ENCODE data around the gene ITSN1.

Gene ITSN1

DNA sequence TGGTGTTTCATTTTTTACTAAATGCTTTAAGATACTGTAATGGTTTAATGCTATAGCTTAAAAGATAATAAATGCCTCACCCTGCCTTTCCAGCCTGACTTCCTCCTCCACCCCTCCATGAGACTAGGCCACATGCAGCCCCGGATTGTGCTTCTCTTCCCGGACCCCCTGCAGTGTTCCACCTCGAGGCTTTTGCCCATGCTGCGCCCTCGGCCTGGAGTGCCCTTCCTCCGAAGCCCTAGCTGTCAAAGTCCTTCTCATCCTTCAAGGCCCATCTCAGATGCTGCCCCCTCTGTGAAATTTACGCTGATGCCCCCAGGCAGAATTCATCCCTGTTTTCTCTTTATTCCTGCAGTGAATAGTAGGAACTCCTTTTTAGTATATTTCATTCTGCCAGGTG, 174.8 kb downstream of the ITSN1 start:
- DNase-seq: no peak

GRCh38 chr21:33817663-33818451, 175.6 kb downstream of the ITSN1 start:
- no peak for DNase-seq

DNA sequence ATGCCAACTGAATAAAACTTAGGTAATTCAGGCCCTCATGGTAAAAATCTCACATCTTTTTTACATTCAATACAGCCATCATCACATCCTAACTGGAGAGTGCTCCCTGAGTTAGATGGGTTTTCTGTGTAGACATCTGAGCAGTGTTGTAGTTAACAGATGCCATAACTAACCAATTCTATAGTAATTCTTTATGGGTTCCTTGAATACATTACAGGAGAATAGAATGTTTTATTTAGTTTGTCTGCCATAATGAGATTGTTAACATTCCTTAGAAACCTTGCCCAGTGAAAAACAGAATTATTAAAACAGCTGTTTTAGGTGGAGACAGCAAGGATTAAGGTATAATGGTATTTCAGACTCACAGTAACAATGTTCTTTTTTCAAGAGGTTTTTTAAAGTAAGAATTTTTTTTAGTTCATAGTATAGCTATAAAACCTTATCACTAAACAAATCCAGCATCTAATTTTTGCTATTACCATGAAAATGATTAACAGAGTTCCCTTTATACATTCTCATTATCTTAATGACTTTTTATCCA, 178.0 kb downstream of the ITSN1 start:
- no peak for DNase-seq

- DNase-seq: no peak
Measured at GRCh38 chr21:33820798-33821197, 178.5 kb downstream of the ITSN1 start.

DNA sequence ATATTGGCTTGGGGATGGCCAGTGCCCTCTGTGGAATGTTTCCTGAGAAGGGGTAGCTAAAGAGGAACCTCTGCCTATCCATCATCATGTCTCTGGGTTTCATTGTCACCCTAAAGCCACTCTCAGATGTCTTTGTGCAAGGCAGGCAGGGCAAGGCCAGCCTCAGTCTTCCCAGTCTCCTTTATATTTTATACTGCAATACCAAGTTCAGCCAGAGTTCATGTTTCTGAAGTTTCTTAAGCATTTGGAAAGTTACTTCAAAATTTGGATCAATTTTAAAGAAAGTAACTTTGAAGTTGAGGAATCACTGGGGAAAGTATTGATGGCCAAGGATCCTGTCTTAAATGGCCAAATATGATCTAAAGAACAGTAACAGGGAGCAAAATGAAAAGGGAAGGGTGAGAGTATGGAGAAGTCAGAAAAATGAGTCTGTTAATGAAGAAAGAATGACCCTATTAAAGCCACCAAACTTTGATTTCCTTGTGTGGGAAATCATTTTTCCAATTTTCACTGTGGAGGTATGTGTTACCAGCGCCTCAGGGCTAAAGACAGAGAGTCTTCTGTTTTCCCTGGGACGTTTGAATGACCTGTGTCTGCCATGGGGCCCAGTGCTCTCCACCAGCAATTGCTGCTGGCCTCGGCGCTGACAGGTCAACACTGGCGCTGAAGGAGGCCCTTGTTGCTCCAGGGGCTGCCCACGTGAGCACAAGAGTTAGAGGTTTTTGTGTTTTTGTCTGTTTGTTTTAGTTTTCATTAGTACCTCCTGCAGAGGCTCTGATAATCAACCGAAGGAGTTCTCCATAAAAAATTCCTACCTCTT, 179.4 kb downstream of the ITSN1 start:
- DNase-seq: no peak

- no peak for DNase-seq
Measured at GRCh38 chr21:33824156-33824941, 182.0 kb downstream of the ITSN1 start.

- DNase-seq: no peak
Measured at GRCh38 chr21:33825419-33825818, 183.1 kb downstream of the ITSN1 start.

- DNase-seq: no peak
Measured at GRCh38 chr21:33825915-33826314, 183.6 kb downstream of the ITSN1 start.

GRCh38 chr21:33828083-33828482, 185.8 kb downstream of the ITSN1 start:
- no peak for DNase-seq

GRCh38 chr21:33828577-33828976, 186.3 kb downstream of the ITSN1 start:
- no peak for DNase-seq

GRCh38 chr21:33829844-33830243, 187.5 kb downstream of the ITSN1 start:
- no peak for DNase-seq

GRCh38 chr21:33831962-33832659, 189.8 kb downstream of the ITSN1 start:
- no peak for DNase-seq

GRCh38 chr21:33834801-33835500, 192.7 kb downstream of the ITSN1 start:
- no peak for DNase-seq

DNA sequence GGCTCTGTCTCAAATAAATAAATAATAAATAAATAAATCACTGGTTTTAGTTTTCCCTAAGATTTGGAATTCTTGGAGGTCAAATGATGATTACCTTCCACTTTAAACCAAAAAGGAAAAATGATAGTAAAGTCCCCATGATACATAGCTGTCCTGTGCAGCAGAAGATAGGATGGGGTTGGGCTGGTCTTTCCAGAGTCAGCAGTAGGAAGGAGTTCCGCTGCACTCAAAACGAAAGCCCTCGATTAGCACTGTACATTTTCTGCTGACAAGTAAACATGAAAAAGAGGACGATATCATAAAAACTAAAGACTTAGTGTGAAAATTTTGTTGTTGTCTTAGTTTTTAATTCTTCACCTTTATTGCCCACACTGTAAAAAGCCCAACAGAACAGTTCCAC, 193.6 kb downstream of the ITSN1 start:
- DNase-seq: no peak

GRCh38 chr21:33836408-33836807, 194.1 kb downstream of the ITSN1 start:
- no peak for DNase-seq

GRCh38 chr21:33839167-33839716, 196.9 kb downstream of the ITSN1 start:
- no peak for DNase-seq

DNA sequence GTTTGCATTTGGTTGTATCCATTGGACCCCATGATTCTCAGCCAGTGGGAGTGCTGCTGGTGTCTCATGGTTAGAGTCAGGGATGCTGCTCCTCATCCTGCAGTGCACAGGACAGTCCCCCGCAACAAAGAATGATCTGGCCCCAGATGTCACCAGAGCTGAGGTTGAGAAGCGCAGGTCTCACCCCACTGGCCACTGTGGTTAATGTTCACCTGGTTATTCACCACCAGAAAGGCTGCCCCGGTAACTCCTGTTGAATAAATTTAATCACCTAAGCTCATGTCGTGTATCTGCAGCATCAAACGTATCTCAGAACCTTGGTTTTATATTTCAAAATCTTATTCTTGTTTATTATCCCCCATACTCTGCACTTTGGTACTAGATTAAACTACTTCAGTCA, 197.5 kb downstream of the ITSN1 start:
- no peak for DNase-seq

- DNase-seq: no peak
Measured at GRCh38 chr21:33840771-33841170, 198.5 kb downstream of the ITSN1 start.

DNA sequence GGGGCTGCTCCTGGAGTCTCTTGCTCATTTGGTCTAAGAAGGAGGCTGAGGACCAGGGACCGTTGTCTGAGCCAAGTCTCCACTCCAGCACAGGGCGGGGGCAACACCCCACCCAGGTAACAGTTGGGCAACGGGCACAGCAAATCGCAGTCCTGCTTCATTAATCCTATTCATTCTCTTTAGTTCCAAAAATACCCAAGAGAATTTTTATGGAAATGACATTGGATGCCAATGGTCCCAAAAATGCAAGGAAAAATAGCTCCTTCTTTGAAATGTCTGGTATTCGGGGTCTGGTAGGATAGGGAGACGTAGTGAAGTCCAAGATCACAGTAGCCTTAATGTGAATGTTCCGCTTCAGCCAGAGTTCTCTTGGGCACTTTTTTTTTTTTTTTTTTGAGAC, 199.3 kb downstream of the ITSN1 start:
- DNase-seq: no peak

DNA sequence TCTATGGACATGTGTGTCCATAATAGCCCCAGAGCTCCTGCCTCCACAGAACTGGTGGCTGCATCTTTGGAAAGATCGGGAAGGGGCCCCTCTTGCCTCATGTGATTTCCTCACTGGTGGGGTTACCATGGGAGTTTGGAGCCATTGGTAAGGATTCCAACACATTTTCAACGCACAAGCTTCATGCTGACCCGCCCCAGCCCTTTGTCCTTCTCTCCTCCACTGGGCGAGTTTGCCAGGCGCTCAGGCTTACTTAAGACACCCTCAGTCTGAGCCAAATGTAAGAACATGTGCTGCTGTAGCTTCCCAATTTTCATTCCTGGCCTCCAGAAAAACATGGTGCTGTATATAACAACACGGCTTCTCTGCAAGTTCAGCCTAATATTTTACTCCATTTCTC, 200.9 kb downstream of the ITSN1 start:
- no peak for DNase-seq

DNA sequence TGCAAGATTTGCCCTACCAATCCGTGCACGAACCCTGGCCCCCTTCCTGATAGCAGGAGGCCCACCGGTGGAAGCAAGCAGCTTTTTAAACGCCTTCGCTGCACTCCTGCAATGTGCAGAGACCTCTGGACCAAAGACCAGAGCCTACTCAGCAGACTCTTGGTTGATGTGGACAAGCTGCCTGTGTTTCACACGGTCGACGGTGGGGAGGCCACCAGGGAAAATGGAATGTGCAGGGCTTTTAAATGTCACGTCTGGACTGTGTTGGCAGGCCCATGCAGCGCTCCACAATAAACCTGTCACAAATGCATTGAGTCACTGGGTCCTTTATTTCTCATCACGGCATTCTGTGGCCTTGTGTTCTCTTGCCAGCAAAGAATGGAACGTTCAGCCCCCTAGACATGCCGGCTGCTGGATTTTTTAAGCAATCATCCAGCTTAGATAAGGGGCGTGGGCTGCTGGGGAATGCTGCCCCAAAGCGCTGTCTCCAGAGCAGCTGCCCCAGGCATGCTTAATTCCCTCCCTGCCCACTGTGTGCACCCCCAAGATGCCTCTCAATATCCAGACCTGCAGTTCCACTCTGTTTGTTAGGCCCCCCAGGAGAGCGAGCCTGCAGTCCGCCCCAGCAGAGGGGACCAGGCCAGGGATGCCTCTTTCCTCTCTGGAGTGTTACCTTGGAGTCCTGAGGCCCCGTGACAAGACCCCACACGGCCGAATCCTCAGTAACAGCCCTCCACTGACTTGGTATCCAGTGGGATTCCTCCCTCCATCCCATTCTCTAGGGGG, 202.0 kb downstream of the ITSN1 start:
- no peak for DNase-seq
